HG03103 (cell line): ENCODE results near the gene RPL3.

ENCODE experiments used
- ATAC-seq: cut with Tn5 transposase; IDR thresholded peaks from one replicate; pipeline ENCODE4 v1.9.1; 2021; ENCODE audit warnings: low read depth; ENCODE audit not compliant: unreplicated experiment

RPL3 gene

GRCh38 chr22:39318507-39319283 is 728 bp downstream of the RPL3 start:
- no peak for ATAC-seq

DNA sequence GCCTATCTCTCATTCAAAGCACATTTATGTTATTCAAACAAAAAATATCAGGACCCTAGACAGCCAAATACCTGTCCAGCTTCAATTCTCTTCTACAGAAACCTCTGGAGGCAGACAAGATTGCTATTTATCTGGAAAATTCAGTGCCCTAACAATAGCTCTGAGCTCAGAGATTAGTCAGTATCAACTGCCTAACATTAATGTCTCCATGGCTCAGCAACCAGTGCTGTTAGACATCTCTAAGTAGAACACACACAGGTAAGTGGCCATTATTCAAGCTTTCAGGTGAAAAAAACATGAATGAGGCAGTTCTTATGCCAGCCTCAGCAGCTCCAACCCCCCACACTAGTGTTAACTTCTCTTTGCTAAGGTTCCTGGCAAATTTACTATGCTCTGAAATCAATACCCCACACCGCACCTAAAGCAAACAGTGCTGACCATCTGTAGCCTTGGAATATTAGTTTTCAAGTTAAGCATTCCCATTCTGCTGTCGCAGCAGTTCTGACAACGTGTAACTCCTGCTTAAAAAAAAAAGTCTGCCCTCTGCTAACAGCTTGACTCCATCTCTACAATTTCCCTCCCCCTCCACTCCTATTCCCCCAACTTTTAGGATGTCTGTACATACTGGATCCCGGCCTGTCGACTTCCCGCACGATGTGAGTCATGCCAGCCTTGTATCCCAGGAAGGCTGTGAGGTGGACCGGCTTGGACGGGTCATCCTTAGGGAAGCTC is 1.5 kb downstream of the RPL3 start:
- no peak for ATAC-seq

- no peak for ATAC-seq
Observed at GRCh38 chr22:39317084-39317774, 2.2 kb downstream of the RPL3 start.

GRCh38 chr22:39316440-39317083 is 2.9 kb downstream of the RPL3 start:
- no peak for ATAC-seq

- ATAC-seq = no peak
Observed at GRCh38 chr22:39315389-39315788, 4.0 kb downstream of the RPL3 start.

DNA sequence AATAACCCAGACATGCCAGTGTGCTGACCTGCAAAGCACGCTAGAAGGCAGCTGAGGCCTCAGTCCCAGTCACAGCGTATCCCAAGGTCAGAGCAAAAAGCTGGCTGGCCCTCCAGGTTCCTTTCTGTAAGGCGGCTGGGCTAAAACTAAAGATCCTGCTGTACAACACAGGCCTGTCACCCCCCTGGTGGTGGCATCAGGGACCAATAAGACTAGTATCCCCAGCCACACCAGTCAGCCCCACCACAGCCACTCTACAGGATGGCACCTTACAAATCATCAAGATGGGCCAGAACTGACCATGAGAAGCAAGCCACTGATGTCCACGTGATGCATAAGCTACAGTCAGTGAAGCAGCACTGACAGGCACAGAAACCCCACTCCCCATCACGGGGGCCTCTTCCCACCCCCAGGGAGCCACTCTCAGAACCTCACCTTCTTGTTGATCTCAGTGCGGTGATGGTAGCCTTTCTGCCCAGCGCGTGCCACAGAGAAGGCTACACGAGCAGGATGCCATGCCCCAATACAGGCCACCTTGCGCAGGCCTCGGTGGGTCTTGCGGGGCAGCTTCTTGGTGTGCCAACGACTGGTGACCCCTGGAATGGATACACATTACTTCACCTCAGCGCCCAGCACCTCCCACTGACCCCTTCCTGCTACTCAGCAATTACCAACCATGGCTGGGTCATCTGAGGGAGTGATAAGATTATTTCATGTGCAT is 5.0 kb downstream of the RPL3 start:
- ATAC-seq = no peak

- ATAC-seq = no peak
Observed at GRCh38 chr22:39313258-39314001, 6.0 kb downstream of the RPL3 start.

DNA sequence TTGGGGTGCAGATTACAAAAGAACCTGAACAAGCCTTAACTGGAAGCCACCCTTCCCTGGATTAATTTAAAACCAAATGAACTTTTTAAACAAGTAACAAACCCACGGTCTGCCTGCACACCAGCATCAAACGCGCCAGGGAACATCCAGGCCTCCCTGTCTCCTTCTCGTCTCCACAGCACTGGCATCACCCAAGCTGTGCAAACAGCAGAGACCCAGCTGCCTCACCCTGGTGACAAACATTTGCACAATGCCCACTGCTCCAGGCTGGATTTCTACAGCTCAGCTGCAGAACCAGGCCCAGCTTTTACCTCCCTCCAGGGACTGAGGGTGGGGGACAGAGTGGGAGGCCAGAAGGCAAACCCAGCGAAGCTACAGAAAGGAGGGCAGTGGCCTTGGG is 7.0 kb downstream of the RPL3 start:
- no peak for ATAC-seq

DNA sequence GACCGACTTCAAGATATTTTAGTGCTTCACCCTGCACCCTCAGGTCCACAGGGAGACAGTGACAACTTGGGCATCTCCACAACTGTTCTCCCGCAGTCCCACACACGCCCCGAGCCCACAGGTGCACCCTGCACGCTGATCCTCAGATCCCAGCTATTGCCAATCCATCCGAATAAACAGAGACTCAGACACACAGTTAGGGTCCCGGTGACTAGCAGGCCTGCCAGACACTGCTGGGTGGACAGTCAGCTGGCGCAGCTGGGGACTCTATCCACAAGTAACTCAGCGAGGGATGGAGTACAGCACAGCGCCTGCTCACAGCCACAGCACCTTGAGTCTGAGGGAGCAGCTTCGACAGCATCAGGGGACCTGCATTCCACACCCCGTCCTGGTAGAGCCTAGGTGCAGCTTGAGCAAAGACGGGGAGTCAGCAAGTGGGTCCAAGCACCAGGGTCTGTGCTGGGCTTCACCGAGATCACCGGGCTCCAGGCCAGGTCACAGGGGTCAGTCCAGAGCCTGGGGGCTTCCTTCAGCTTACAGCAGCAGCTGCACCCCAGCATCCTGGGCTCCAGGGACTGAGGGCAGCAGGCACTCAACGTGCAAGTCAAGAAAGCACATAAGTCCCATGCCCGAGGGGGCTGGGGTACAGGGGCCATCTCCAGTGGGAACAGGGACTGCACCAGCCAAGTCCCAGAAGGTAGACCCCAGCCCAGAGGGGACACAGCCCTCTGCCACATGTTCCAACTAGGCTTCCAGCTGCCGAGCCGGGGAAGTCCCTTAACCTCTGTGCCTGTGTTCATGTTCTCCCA is 7.6 kb downstream of the RPL3 start:
- no peak for ATAC-seq

DNA sequence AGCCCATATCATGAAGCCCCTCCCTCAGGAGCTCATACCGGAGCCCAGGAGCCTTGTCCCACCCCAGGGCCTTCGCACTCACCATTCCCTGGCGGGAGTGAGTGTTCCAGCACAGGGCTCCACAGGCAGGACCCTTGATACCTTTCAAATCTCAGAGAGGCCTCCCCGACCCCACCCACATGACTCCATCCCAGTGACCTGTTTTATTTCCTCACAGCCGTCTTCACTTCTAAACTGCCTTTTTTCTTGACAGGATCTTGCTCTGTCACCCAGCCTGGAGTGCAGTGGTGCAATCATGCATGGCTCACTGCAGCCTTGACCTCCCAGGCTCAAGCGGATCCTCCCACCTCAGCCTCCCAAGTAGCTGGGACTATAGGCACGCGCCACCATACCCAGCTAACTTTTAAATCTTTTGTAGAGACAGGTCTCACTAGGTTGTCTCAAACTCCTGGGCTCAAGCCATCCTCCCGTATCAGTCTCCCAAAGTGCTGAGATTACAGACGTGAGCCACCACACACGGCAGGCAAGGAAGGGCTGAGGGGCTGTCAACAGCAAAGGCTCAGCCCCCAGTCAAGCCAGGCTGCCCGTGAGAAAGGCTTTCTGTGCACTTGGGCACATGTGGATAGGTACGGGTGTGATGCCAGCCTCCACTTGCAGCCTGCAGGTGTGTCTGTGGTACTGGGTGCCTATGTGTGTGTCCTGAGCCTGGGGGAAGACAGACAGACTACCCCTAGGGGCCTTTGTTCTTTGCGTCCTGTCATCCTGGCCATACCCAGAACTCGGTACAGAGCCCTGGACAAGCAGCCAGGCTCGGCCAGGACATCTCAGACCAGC is 9.3 kb downstream of the RPL3 start:
- ATAC-seq = no peak

- no peak for ATAC-seq
Observed at GRCh38 chr22:39309364-39309861, 10.0 kb downstream of the RPL3 start.

DNA sequence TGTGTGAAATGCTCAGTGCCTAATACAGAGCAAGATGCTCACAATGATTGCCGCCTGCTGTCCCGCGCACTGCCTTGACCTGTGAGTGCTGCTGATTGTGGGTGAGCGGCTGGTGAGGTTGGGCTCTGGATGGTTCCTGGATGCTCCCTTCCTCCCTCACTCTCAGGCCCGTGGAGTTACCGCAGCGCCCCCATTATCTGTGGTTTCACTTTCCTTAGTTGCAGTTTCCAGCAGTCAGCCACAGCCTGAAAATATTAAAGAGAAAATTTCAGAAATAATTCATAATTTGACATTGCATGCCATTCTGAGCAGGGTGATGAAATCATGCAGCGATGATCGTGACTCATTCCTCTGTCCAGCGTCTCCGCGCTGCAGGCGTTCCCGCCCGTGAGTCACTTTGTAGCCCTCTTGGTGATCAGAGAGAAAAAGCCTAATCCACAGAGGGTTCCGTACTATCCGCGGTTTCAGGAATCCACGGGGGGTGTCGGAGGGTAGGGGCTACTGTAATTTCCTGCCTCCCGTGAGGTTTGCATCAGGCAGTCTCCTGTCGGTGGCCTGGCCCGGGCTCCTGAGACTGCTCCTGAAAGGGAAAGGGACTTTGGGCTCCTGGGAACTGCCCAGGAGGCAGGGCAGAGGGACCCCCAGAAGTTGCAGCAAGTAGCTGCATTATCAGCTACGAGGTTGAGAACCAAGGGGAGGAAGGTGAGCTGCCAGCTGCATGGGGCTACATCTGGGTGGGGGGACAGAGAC is 10.6 kb downstream of the RPL3 start:
- ATAC-seq = no peak

GRCh38 chr22:39306456-39307361 is 12.7 kb downstream of the RPL3 start:
- no peak for ATAC-seq

DNA sequence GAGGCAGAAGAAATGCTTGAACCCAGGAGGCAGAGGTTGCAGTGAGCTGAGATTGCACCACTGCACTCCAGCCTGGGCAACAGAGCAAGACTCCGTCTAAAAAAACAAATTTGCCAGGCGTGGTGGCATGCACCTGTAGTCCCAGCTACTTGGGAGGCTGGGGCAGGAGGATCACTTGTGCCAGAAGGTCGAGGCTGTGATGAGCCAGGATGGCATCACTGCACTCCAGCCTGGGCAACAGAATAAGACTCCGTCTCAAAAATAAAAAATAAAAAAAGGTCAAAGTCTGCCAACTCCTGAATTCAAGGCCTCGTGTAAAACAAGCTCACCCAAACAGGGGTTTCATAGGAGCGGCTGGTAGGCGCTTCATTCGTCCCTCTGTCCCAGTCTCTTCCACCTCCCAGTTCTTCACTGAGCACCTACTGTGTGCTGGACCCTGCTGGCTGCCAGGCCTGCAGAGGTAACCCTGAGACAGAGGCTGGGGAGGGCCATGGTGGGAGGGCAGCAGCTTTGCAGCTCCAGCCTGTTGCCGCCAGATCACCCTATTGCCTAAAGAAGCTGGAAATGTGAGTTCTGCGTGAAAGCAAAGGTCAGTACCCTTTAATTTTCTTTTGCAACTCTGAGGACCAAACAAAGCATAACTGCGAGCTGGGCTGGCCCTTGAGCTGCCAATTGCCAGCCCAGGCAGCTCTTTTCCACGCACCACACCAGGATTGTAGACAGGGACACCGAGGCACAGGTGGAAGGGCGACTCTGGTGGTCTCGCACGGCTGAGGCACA is 15.3 kb downstream of the RPL3 start:
- ATAC-seq = no peak

GRCh38 chr22:39303358-39303757 is 16.1 kb downstream of the RPL3 start:
- no peak for ATAC-seq
